A673 (cell line): ENCODE measurements around the gene RPS6KA2.

ENCODE experiments used
- EZH2 ChIP-seq: fragments of 200-600 bp; sonication (generic); IDR thresholded peaks from 2 replicates; pipeline ENCODE4 v1.6.1; 2017; ENCODE audit warnings: borderline replicate concordance, low read depth, mild to moderate bottlenecking, mixed read lengths, antibody characterized with exemption, low read length; ENCODE audit not compliant: poor library complexity, severe bottlenecking
- TF ChIP-seq, protein P1 (sequence below): fragments of 300-800, 200-600 bp; sonication (generic); conservative IDR thresholded peaks from 2 replicates; pipeline ENCODE4 v1.5.1; 2017; ENCODE audit warnings: low read depth, mild to moderate bottlenecking, antibody characterized with exemption, low read length, moderate library complexity, mixed read lengths

DNA sequence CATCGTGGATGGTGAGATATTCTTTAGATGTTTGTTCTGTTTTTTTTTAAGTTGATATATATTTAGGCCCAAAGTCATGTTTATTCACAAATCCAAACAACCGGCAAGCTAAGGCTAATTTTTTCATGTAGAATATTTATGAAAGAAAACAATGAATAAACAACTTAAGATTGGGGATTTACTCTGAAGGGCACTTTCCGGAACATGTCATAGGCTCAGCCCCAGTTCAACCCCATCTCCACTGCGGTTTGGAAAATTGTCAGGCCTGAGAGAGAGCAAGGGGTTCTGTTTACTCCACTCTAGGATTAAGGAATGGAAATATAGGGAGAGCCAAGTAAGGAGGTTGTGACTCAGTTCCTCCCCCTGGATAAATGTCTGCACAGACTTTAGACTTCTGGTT lies 18.3 kb downstream of the RPS6KA2 start:
- TF ChIP-seq, protein P1, sequence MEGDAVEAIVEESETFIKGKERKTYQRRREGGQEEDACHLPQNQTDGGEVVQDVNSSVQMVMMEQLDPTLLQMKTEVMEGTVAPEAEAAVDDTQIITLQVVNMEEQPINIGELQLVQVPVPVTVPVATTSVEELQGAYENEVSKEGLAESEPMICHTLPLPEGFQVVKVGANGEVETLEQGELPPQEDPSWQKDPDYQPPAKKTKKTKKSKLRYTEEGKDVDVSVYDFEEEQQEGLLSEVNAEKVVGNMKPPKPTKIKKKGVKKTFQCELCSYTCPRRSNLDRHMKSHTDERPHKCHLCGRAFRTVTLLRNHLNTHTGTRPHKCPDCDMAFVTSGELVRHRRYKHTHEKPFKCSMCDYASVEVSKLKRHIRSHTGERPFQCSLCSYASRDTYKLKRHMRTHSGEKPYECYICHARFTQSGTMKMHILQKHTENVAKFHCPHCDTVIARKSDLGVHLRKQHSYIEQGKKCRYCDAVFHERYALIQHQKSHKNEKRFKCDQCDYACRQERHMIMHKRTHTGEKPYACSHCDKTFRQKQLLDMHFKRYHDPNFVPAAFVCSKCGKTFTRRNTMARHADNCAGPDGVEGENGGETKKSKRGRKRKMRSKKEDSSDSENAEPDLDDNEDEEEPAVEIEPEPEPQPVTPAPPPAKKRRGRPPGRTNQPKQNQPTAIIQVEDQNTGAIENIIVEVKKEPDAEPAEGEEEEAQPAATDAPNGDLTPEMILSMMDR, result no peak
- TF ChIP-seq EZH2, result no peak
